ENCODE results near the gene PAFAH1B1. TPM values are rescaled to one million over a fixed set of nuclear protein-coding genes. Genes with fewer than 3 reads are reported as not detected.
A peak's percentile ranks its signal among the peaks of the same experiment; 100 is the strongest.

Gene PAFAH1B1
- total RNA-seq, 1 donor from 2014 or later, result 151 TPM

DNA sequence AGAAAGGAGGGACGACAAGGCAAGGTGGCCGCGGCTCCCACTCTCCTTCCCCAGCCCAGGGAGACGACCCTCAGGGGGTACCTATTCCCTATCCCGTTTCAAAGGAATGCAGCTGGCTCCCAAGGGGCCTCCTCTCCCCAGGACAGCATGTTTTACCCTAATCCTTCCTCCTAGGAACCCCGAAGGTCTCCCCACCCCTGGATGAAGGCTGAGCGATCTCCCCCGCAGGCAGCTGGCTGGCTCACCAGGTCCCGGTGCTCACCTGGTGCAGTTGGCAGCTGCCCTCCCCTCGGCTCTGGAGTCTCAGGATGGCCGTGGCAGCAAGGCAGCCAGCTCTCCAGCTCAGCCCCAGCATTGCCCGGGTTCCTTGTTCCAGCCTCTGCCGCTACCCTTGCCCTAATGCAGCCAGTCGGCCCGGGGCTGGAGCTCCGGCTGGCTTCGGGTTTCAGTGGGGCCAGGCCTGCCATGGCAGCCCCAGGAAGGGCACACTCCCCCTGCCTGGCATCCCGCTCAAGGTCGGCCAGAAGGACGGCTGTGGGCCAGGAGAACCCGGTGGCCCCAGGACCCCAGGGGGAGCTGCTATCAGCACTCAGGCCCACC is 113.6 kb downstream of the PAFAH1B1 start:
- peaks cover 23% of the 10 kb centered on the region for H3K4me1 Mint-ChIP-seq (ENCODE audit: low read depth)
- no peaks in the 10 kb centered on the region for H3K9me3 Mint-ChIP-seq
- H3K27me3 Mint-ChIP-seq (ENCODE audit: low read depth), result no peaks in the 10 kb centered on the region
- no peak overlapping the region for H3K4me3 Mint-ChIP-seq (ENCODE audit: low read depth)
- peaks cover 22% of the 10 kb centered on the region for H3K36me3 Mint-ChIP-seq (ENCODE audit: low read depth)
- DNase-seq (ENCODE audit: low spot score), result no peak
- intact Hi-C loops (cut with micrococcal nuclease), result no loop called here
- H3K27ac Mint-ChIP-seq, result no peak overlapping the region

GRCh38 chr17:2707721-2708584 is 114.5 kb downstream of the PAFAH1B1 start:
- no peak for DNase-seq (ENCODE audit: low spot score)
- no peak overlapping the region for H3K27ac Mint-ChIP-seq
- H3K9me3 Mint-ChIP-seq, result no peaks in the 10 kb centered on the region
- peaks cover 30% of the 10 kb centered on the region for H3K4me1 Mint-ChIP-seq (ENCODE audit: low read depth)
- intact Hi-C loops (cut with micrococcal nuclease), result no loop called here
- no peak overlapping the region for H3K4me3 Mint-ChIP-seq (ENCODE audit: low read depth)
- no peaks in the 10 kb centered on the region for H3K27me3 Mint-ChIP-seq (ENCODE audit: low read depth)
- H3K36me3 Mint-ChIP-seq (ENCODE audit: low read depth), result peaks cover 14% of the 10 kb centered on the region

DNA sequence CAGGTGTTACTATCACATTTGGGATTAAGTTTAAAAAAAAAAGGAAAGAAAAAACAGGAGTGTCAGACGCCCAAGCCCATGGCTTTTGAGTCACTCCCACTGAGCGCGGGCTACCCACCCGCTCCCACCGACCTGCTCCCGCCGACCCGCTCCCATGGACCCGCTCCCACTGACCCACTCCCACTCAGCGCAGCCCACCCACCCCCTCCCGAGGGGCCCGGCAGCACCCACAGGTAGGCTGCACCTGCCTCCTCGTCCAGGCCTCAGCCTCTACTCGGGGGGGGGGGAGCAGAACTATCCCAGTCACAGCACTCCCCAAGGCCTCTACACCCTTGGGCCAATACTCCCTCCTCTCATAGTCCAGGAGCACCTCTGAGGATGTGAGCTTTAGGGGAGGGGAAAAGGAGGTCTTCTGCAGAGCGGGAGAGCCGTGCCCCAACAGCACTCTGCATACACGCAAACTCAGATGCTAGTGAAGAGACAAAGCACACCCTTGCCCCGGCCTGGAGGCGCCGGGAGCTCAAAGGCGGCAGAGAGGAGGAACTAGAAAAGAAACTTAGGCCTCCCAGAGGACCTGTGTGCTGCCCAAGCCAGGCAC is 115.2 kb downstream of the PAFAH1B1 start:
- H3K9me3 Mint-ChIP-seq, result no peaks in the 10 kb centered on the region
- H3K4me1 Mint-ChIP-seq (ENCODE audit: low read depth), result peaks cover 32% of the 10 kb centered on the region
- peaks cover 14% of the 10 kb centered on the region for H3K36me3 Mint-ChIP-seq (ENCODE audit: low read depth)
- H3K4me3 Mint-ChIP-seq (ENCODE audit: low read depth), result peak overlapping the region; percentile 92
- no peak for DNase-seq (ENCODE audit: low spot score)
- no peak overlapping the region for H3K27ac Mint-ChIP-seq
- H3K27me3 Mint-ChIP-seq (ENCODE audit: low read depth), result no peaks in the 10 kb centered on the region
- intact Hi-C loops (cut with micrococcal nuclease), result no loop called here

GRCh38 chr17:2709183-2709661 is 115.8 kb downstream of the PAFAH1B1 start:
- intact Hi-C loops (cut with micrococcal nuclease), result no loop called here
- no peaks in the 10 kb centered on the region for H3K9me3 Mint-ChIP-seq
- peaks cover 34% of the 10 kb centered on the region for H3K4me1 Mint-ChIP-seq (ENCODE audit: low read depth)

DNA sequence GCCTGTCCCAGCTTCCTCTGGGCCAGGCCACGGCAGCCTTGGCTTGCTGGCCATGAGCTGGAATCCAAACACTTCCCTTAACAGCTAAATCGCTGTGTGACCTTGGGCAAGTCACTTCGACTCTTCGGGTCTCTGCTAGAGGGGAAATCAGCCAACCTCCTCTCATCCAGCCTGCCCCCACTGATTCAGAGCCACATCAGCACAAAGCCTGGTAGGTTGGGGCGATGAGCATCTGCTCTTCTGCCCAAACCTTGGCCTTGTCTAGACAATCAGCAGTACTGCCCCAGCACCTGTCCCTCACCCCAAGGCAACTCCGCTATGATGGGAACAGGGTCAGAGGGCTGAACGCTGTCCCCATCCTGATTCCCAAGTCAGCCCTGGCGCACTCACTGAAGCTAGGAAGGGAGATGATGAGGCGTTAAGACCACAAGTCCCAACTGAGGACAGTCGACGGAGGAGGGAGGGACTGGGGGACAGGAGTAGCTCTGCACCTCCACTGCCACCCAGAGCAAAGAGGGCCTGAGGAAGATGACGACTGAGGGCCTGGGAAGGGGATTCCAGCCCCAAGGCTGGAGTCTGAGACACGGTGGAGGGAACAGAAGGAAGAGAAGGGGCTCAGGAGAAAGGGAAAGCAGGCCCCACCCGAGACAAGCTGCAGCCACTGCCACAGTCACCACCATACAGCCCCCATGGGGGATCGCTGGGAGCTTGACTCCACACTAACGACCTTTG is 116.8 kb downstream of the PAFAH1B1 start:
- Mint-ChIP-seq H3K36me3 (ENCODE audit: low read depth) (no peaks in the 10 kb centered on the region), H3K27ac (peak overlapping the region; percentile 85)

More at GRCh38 chr17:2709183-2709661, 115.8 kb downstream of the PAFAH1B1 start:
- Mint-ChIP-seq H3K4me3 (ENCODE audit: low read depth) (peak overlapping the region; percentile 92), H3K27me3 (ENCODE audit: low read depth) (no peaks in the 10 kb centered on the region), H3K27ac (peak overlapping the region; percentile 85), H3K36me3 (ENCODE audit: low read depth) (peaks cover 10% of the 10 kb centered on the region)
- no peak for DNase-seq (ENCODE audit: low spot score)

DNA sequence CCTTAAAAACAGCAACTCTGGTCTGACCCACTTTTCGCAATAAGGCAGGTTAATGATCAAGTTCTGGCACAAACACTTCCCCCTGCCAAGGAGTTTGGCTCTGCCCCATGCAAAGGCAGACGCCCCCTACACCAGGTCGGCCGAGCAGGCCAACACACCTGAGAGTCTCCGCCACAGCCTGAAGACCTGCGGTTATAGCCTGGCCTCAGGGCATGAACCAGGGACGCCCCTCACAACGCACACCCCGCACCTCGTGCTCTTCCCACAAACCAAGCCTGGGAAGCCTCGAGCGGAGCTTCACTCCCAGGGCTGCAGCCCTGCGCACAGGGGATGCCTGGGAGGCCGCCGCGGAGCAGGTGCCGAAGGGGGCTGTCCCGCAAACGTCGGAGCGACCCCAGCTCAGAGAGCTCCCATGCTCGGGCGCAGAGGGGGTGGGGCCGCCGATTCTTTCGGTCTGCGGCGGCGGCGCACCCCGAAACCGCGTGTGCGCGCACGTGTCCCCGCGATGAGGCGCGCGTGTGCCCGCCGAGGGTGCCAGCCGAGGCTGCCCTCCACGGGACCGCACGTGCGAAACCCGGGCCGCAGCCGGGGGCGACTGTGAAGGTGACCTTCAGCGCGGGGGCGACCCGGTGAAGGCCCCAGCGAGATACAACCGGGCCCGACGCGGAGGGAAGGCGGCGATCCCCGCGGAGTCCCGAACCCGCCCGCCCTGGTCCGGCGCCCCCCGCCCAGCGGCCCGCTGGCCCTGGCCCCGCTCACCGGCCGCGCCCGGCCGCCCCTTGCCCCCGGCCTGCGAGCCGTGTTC is 117.6 kb downstream of the PAFAH1B1 start:
- Mint-ChIP-seq H3K36me3 (ENCODE audit: low read depth) (no peaks in the 10 kb centered on the region), H3K27me3 (ENCODE audit: low read depth) (no peaks in the 10 kb centered on the region)
- intact Hi-C loops (cut with micrococcal nuclease), result no loop called here

More for the DNA sequence above, 116.8 kb downstream of the PAFAH1B1 start:
- DNase-seq (ENCODE audit: low spot score), result no peak
- H3K4me3 Mint-ChIP-seq (ENCODE audit: low read depth), result peak overlapping the region; percentile 92
- H3K4me1 Mint-ChIP-seq (ENCODE audit: low read depth), result peaks cover 34% of the 10 kb centered on the region
- H3K9me3 Mint-ChIP-seq, result no peaks in the 10 kb centered on the region
- H3K27me3 Mint-ChIP-seq (ENCODE audit: low read depth), result no peaks in the 10 kb centered on the region
- intact Hi-C loops (cut with micrococcal nuclease), result no loop called here

GRCh38 chr17:2711608-2712299 is 118.3 kb downstream of the PAFAH1B1 start, which contains the start of gene CLUH:
CLUH (minus strand) TSS chr17:2711764; CDS start chr17:2711661, 103 bp downstream.
- Mint-ChIP-seq H3K4me1 (ENCODE audit: low read depth) (peaks cover 30% of the 10 kb centered on the region), H3K4me3 (ENCODE audit: low read depth) (peak within 1 kb of the TSS; percentile 92)

More for the DNA sequence above, 117.6 kb downstream of the PAFAH1B1 start:
- H3K9me3 Mint-ChIP-seq, result no peaks in the 10 kb centered on the region
- DNase-seq (ENCODE audit: low spot score), result no peak
- peak overlapping the region; percentile 85 for H3K27ac Mint-ChIP-seq
- H3K4me1 Mint-ChIP-seq (ENCODE audit: low read depth), result peaks cover 30% of the 10 kb centered on the region
- peak overlapping the region; percentile 92 for H3K4me3 Mint-ChIP-seq (ENCODE audit: low read depth)

DNA sequence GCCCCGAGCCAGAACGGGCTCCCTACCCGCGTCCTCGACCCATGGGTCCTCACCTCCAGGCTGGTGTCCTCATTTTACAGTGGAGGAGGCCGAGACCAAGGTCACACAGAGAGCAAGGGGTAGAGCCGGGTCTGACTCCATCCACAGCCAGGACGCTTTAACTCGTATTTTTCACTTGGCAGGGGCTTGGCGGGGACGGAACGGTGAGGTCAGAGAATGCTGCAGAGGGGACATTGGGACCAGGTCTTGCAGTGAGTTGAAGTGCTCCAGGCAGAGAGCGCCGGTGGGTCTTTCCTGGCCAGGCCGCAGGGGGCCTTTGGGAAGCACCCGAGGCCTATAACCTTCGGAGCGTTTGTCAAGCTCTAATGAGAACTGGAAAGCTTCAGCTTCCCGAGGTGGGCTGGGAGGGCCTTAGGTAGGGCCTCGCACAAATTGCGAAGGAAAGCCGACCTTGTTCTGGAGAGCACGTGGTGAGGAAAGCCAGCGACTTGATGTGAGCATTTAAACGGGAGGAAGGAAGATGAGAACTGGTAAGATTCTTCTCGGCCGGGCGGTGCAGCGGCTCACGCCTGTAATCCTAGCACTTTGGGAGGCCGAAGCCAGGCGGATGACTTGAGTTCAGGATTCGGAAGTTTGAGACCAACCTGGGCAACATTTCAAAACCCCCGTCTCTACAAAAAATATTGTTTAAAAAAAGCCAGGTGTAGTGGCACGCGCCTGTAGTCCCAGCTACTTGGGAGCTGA is 119.0 kb downstream of the PAFAH1B1 start:
- peaks cover 30% of the 10 kb centered on the region for H3K4me1 Mint-ChIP-seq (ENCODE audit: low read depth)
- no peaks in the 10 kb centered on the region for H3K27me3 Mint-ChIP-seq (ENCODE audit: low read depth)
- intact Hi-C loops (cut with micrococcal nuclease), result no loop called here
- no peak for DNase-seq (ENCODE audit: low spot score)
- peak overlapping the region; percentile 91 for H3K4me3 Mint-ChIP-seq (ENCODE audit: low read depth)
- no peaks in the 10 kb centered on the region for H3K9me3 Mint-ChIP-seq
- no peaks in the 10 kb centered on the region for H3K36me3 Mint-ChIP-seq (ENCODE audit: low read depth)
- H3K27ac Mint-ChIP-seq, result peak overlapping the region; percentile 91

More at GRCh38 chr17:2711608-2712299, 118.3 kb downstream of the PAFAH1B1 start, which contains the start of gene CLUH:
- H3K9me3 Mint-ChIP-seq, result no peaks in the 10 kb centered on the region
- intact Hi-C loops (cut with micrococcal nuclease), result no loop called here
- peak; percentile 96 for DNase-seq (ENCODE audit: low spot score)
- no peaks in the 10 kb centered on the region for H3K36me3 Mint-ChIP-seq (ENCODE audit: low read depth)
- no peaks in the 10 kb centered on the region for H3K27me3 Mint-ChIP-seq (ENCODE audit: low read depth)
- peak within 1 kb of the TSS; percentile 91 for H3K27ac Mint-ChIP-seq

DNA sequence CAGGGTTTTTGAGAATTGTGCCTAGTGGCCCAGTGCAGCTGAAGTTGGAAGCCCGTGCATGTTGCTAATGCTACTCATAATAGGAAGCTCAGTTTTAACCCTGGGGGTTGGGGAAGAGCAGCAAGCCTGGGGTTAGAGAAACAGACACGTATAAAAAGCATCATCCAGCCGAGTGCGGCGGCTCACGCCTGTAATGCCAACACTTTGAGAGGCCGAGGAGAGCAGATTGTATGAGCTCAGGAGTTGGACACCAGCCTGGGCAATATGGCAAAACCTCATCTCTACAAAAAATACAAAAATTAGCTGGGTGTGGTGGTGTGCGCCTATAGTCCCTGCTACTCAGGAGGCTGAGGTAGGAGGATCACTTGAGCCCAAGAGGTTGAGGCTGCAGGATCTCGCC is 120.4 kb downstream of the PAFAH1B1 start:
- Mint-ChIP-seq H3K4me3 (ENCODE audit: low read depth) (peak overlapping the region; percentile 2), H3K4me1 (ENCODE audit: low read depth) (peaks cover 26% of the 10 kb centered on the region), H3K27me3 (ENCODE audit: low read depth) (no peaks in the 10 kb centered on the region), H3K9me3 (no peaks in the 10 kb centered on the region), H3K27ac (peak overlapping the region; percentile 42), H3K36me3 (ENCODE audit: low read depth) (no peaks in the 10 kb centered on the region)
- intact Hi-C loops (cut with micrococcal nuclease), result no loop called here
- no peak for DNase-seq (ENCODE audit: low spot score)

DNA sequence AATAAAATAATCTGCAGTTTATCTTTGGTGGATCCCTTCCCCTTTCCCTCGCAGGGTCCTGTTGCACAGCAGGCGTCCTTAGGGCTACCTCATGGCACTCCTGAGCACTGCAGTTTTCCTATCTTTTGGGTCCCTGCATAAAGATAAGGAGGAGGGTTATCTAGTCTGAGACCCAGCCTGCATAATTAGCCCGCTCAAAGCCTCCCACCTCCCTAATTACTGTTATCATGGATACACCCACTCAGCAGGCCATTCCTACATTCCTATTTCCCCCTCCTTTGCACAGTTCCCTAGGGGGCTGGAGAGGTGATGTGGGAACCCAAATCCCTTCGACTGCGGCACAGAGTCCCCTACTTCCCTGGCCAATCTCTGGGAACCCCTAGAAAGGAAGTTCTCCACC is 123.2 kb downstream of the PAFAH1B1 start:
- no peak overlapping the region for H3K27ac Mint-ChIP-seq

More for the DNA sequence above, 123.2 kb downstream of the PAFAH1B1 start:
- DNase-seq (ENCODE audit: low spot score), result no peak
- H3K36me3 Mint-ChIP-seq (ENCODE audit: low read depth), result no peaks in the 10 kb centered on the region
- H3K27me3 Mint-ChIP-seq (ENCODE audit: low read depth), result no peaks in the 10 kb centered on the region
- peaks cover 12% of the 10 kb centered on the region for H3K4me1 Mint-ChIP-seq (ENCODE audit: low read depth)
- intact Hi-C loops (cut with micrococcal nuclease), result no loop called here
- no peak overlapping the region for H3K4me3 Mint-ChIP-seq (ENCODE audit: low read depth)
- no peaks in the 10 kb centered on the region for H3K9me3 Mint-ChIP-seq

Data from activated T-helper 2 cell treated with anti-CD3 and anti-CD28 coated beads, Interferon-gamma antibody, Interleukin-2, Interleukin-4, amounts not matched to agents 10 μg/mL and 5 μg/mL and 100 μg/mL, durations not matched to agents 14 hours and 24 hours and 36 hours (primary cell).